HG02943 (cell line): Measurements from ENCODE around the gene ADAM23.
"Not testable (repeated sequence)": the region's sequence is repeated elsewhere in the genome, so short reads cannot be mapped to it uniquely, and the experiment has no call there.

Experiments
- ATAC-seq: cut with Tn5 transposase; IDR thresholded peaks from one replicate; pipeline ENCODE4 v1.9.1; 2021; ENCODE audit warnings: mild to moderate bottlenecking, low read depth, moderate library complexity; ENCODE audit not compliant: unreplicated experiment

Gene ADAM23, protein sequence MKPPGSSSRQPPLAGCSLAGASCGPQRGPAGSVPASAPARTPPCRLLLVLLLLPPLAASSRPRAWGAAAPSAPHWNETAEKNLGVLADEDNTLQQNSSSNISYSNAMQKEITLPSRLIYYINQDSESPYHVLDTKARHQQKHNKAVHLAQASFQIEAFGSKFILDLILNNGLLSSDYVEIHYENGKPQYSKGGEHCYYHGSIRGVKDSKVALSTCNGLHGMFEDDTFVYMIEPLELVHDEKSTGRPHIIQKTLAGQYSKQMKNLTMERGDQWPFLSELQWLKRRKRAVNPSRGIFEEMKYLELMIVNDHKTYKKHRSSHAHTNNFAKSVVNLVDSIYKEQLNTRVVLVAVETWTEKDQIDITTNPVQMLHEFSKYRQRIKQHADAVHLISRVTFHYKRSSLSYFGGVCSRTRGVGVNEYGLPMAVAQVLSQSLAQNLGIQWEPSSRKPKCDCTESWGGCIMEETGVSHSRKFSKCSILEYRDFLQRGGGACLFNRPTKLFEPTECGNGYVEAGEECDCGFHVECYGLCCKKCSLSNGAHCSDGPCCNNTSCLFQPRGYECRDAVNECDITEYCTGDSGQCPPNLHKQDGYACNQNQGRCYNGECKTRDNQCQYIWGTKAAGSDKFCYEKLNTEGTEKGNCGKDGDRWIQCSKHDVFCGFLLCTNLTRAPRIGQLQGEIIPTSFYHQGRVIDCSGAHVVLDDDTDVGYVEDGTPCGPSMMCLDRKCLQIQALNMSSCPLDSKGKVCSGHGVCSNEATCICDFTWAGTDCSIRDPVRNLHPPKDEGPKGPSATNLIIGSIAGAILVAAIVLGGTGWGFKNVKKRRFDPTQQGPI

GRCh38 chr2:206442833-206443734, at the start of gene ADAM23:
Gene ADAM23, plus strand, starts transcription at chr2:206443532. Its CDS starts 335 bp downstream, at chr2:206443867.
- no peak for ATAC-seq

DNA sequence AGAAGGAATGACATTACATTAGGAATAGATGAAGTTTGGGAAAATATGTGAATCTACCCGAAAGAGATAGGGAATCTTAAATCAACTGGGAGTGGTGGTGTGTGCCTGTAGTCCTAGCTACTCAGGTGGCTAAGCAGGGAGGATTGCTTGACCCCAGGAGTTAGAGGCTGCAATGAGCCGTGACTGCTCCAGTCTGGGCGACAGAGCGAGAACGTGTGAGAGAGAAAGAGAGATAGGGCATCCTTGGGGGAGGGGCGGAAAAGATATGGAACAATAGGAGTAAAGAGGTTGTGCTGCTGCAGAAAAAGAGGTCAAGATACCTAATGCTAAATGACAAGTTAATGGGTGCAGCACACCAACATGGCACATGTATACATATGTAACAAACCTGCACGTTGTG, 47.1 kb upstream of the ADAM23 start:
- ATAC-seq: no peak

DNA sequence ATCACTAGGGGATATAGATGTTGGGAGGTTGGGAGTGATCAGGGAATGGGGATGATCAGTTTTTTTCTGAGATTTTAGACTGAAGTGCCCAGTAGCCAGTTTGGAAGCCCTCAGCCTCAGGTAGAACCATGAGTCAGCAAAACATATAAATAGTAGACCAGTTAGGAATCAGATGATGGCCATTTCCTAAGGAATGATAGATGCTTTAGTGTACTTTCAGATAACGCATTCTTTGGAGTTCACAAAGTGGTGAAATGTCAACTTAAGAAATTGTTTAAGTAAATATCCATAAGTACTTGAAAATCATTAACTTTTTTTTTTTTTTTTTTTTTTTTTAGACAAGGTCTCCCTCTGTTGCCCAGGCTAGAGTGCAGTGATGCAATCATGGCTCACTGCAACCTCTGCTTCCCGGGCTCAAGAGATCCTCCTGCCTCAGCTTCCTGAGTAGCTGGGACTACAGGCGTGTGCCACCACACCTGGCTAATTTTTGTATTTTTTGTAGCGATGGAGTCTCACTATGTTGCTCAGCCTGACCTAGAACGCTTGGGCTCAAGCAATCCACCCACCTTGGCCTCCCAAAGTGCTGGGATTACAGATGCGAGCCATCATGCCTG, 40.3 kb upstream of the ADAM23 start:
- not testable (repeated sequence) for ATAC-seq

GRCh38 chr2:206408323-206409320, 34.7 kb upstream of the ADAM23 start:
- ATAC-seq: no peak

- no peak for ATAC-seq
Observed at GRCh38 chr2:206410714-206411113, 32.6 kb upstream of the ADAM23 start.

DNA sequence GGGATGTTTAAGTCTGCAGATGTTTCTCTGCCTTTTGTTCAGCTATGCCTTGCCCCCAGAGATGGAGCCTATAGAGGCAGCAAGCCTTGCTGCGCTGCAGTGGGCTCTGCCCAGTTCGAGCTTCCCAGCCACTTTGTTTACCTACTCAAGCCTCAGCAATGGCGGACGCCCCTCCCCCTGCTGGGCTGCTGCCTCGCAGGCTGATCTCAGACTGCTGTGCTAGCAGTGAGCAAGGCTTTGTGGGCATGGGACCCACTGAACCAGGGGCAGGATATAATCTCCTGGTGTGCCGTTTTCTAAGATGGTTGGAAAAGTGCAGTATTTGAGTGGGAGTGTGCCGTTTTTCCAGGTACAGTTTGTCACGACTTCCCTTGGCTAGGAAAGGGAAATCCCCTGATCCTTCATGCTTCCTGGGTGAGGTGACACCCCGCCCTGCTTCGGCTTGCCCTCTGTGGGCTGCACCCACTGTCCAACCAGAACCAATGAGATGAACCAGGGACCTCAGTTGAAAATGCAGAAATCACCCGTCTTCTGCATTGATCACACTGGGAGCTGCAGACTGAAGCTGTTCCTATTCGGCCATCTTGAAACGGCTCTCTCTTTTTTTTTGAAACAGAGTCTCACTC, 27.6 kb upstream of the ADAM23 start:
- ATAC-seq: no peak

DNA sequence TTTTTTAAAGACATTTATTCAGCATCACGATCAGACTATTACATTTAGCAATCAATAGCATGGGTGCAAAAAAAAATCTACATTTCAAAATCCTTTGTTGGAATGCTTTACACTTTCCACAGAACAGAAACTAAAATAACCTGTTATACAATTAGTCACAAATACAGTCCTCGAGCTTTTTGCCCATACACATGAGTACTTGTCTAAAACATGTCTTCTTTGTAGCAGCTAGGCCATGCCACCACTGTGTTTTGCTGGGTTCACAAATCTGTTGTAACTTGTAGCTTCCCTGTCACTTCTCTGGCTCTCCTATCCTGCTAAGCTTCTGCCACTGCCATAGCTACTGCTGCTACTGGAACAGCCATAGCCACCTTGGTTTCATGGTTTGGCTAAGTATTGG, 24.4 kb upstream of the ADAM23 start:
- ATAC-seq: no peak

DNA sequence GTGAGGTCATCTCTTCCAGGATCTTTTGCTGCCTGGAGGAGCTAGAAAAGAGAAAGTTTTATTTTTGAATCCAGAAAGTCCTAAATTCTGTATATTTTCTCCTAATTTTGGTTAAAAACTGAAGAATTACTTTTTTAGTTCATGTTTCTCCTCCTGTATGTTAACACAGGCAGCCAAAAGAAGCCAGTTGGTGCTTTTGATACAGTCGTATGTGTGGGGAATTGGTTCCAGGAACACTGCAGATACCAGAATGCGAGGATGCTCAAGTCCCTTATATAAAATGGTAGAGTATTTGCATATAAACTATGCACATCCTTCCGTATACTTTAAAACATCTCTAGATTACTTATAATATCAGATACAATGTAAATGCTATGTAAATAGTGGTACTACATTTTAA, 22.6 kb upstream of the ADAM23 start:
- no peak for ATAC-seq

DNA sequence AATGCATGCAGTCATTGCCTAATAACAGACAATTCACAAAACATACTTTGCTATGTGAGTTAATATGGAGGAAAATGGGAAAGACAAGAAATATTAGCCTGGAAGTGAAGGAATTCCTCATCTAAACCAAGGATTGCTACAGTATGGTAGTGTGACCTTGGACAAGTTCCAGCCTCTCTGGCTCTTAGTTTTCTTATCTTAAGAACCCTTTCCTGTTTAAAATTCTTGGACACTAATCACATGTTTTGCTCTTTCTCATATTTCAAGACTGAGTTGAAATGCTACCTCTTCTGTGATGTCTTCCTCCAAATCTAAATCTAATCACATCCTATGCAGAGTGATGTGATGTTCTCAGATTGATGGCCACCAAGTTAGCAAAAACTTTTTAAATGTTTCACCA, 20.8 kb upstream of the ADAM23 start:
- no peak for ATAC-seq

DNA sequence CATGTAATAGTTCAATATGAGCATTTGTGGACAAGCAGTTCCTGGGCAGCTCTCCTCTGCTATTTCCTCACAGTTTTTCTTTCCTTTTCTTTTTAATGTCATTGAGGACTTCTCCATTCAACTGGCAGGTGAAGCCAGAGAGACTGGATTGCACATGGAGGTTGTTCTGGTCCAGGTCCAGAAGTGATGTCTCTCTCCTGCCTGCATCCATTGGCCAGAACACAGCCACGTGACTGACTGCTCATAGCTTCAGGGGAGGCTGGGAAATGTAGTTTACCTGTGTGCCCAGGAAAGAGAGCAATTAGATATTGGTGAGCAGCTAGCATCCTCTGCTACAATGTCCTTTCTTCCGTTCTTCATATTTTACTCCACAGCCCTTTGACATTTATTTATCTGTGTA, 20.2 kb upstream of the ADAM23 start:
- no peak for ATAC-seq

DNA sequence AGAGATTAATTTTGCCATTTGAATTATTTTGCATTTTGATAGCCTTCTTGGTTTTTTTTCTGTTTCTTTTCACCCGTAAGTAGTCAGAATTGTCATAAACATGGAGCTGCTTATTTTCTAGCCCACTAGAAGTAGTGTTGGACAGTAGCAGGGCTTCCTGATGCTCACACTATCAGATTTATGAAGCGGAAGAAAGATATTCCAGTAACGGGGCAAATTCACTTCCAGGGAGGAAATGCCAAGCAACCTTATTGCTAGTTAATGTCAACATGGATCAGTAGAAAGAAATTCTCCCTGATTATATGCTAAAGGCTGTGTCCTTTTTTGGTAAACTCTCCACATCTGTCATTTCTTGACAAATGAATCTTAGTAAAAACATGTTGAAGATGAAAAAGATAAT, 19.2 kb upstream of the ADAM23 start:
- ATAC-seq: no peak

DNA sequence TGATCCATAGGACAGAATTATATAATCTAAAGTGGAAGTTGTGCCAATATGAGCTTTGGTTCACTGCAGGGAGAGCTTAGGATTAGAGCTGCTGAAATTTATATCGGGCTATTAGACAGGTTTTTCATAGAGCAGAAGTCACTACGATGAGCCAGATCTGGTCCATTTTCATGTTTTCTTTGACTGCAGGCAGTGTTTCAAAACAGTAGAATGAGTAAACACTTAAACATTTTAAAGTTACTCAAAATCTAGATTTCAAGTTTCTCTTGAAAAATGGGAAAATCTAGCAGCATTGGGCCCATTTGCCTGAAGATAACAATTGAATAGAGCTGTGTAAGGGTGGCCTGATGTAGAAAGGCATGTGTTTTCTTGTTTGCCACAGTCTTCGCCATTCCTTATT, 14.5 kb upstream of the ADAM23 start:
- no peak for ATAC-seq

- ATAC-seq: no peak
Observed at GRCh38 chr2:206430452-206430851, 12.9 kb upstream of the ADAM23 start.

- ATAC-seq: no peak
Observed at GRCh38 chr2:206431439-206431838, 11.9 kb upstream of the ADAM23 start.

- ATAC-seq: no peak
Observed at GRCh38 chr2:206432193-206433082, 10.9 kb upstream of the ADAM23 start.

DNA sequence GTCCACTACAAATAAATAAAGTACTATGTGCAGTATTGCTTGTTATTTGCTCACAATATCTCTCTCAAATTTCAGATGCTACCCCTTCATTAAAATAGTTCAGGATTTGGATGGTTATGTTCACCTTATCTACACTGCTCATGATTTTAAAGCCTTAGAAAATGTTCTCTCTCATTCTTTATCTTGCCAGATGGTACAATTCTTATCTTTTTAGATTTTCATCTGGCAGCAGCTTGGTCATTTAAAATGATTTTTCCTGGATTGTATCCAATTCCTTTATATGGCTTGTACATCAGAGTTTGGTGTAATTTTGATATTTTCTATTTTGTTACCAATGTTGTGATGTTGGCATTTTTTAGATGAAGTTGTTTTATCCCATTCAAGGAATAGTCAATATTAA, 10.1 kb upstream of the ADAM23 start:
- no peak for ATAC-seq

DNA sequence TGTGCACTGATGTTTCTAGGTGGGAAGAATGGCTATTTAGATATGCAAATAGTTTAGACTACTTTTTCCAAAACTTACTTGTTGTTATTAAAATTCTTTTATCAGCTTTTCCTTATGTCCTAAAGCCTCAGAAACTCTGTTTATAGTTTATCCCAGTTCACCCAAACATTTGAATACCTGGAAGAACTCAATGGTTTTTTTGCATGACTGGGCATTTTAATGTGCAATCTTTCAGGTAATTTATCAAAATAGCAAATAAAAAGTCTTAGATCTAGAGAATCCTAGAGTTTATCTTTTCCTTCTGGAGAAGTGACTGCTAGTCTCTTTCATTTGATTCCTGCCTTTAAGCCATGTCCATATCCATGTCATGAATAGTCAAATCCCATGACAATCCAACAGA, 9.6 kb upstream of the ADAM23 start:
- no peak for ATAC-seq

DNA sequence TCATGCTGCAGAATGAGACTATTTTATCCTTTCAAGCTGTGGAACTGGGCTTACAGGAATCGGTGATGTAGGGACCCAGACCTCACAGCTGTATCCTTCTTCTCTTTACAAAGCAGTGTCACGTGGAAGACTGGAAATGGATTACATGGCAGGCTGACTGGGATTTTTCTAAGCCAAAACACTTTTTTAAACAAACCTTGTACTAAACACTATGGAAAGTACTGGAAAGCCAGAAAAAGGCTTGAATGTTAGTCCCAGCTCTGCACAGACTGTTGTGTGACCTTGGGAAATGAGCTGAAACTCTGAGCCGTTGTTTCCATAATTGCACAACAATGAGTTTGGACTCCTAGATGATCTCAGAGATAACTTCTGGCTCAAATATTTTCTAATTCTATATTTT, 7.6 kb upstream of the ADAM23 start:
- no peak for ATAC-seq
